ENCODE measurements around the gene NCEH1.

- TF ChIP-seq POLR2AphosphoS5 (IDR thresholded peaks at IDR 0.05; ENCODE audit: low read depth, low read length) (no peak), CTCF (IDR thresholded peaks at IDR 0.05) (no peak), SIN3A (IDR thresholded peaks at IDR 0.05; ENCODE audit: borderline replicate concordance, insufficient read depth, low read depth, low read length) (no peak), TCF7L2 (IDR thresholded peaks at IDR 0.05; ENCODE audit: low read depth, low read length) (no peak)
Measured at GRCh38 chr3:172690936-172691335, 19.9 kb downstream of the NCEH1 start.
